Immature natural killer cell (primary cell): ENCODE results near the gene MRPS31. TPM values are rescaled to one million over a fixed set of nuclear protein-coding genes. Genes with fewer than 3 reads are reported as not detected.

Experiments used
- DNase-seq, 3 donors: peaks; one replicate each; pipeline ENCODE4 v3.0.0; 2022; ENCODE audit warnings: mixed read lengths in 1 of 3
- H3K27ac Mint-ChIP-seq, 6 donors: one replicate each; pipeline ENCODE4 v1.8.0; 2020; ENCODE audit warnings: mixed read lengths in 6 of 6, mild to moderate bottlenecking in 5 of 6, inconsistent platforms in 4 of 6, moderate library complexity in 3 of 6
- H3K27me3 Mint-ChIP-seq, 3 donors: one replicate each; pipeline ENCODE4 v1.8.0; 2020 to 2021; ENCODE audit warnings: low read depth in 3 of 3, mild to moderate bottlenecking in 3 of 3, mixed read lengths in 3 of 3, moderate library complexity in 3 of 3, inconsistent platforms in 1 of 3
- H3K36me3 Mint-ChIP-seq, 3 donors: one replicate each; pipeline ENCODE4 v1.8.0; 2020; ENCODE audit warnings: mixed read lengths in 3 of 3, inconsistent platforms in 2 of 3, mild to moderate bottlenecking in 2 of 3
- H3K4me1 Mint-ChIP-seq, 2 donors: one replicate each; pipeline ENCODE4 v1.8.0; 2020; ENCODE audit warnings: inconsistent platforms in 2 of 2, mild to moderate bottlenecking in 2 of 2, mixed read lengths in 2 of 2, moderate library complexity in 1 of 2
- H3K4me3 Mint-ChIP-seq, 5 donors: one replicate each; pipeline ENCODE4 v1.8.0; 2020; ENCODE audit warnings: mild to moderate bottlenecking in 5 of 5, mixed read lengths in 5 of 5, inconsistent platforms in 3 of 5, moderate library complexity in 3 of 5
- H3K9me3 Mint-ChIP-seq, 6 donors: one replicate each; pipeline ENCODE4 v1.8.0; 2020; ENCODE audit warnings: mild to moderate bottlenecking in 6 of 6, mixed read lengths in 6 of 6, inconsistent platforms in 4 of 6, moderate library complexity in 3 of 6
- polyA plus RNA-seq, 3 donors: library from polyadenylated mRNA; unstranded; fragments of 300-500 nt; fragmentation: Illumina TruSeq; gene quantifications; one replicate each; pipeline ENCODE4 v1.2.3, GENCODE V29; 2021

Gene MRPS31
- 10 to 100 TPM; 30.9 to 38.0 (median 33.4) TPM for polyA plus RNA-seq

GRCh38 chr13:40770934-40771618 lies at the start of gene MRPS31:
Gene MRPS31, minus strand, starts transcription at chr13:40771190. Its CDS starts 54 bp downstream, at chr13:40771136.
- H3K36me3 Mint-ChIP-seq: no peaks in the 10 kb centered on the region
- H3K4me1 Mint-ChIP-seq: peaks cover 32% of the 10 kb centered on the region in 2 donors
- peaks cover 1 to 8% (median 7%) of the 10 kb centered on the region in 3 donors for H3K27me3 Mint-ChIP-seq
- DNase-seq: peak; percentile 91 to 93 (median 92)
- peak within 1 kb of the TSS; percentile 98 to 99 (median 99) for H3K4me3 Mint-ChIP-seq
- no peaks in the 10 kb centered on the region for H3K9me3 Mint-ChIP-seq
- peak within 1 kb of the TSS; percentile 94 to 99 (median 98) for H3K27ac Mint-ChIP-seq

- H3K4me1 Mint-ChIP-seq: no peaks in the 10 kb centered on the region
- no peak for DNase-seq
- H3K36me3 Mint-ChIP-seq: peaks cover 6 to 15% (median 13%) of the 10 kb centered on the region in 3 donors
- H3K27ac Mint-ChIP-seq: no peak overlapping the region
- H3K9me3 Mint-ChIP-seq: peaks cover 0 to 6% (median 0%) of the 10 kb centered on the region in 6 donors
- H3K27me3 Mint-ChIP-seq: no peaks in the 10 kb centered on the region
- no peak overlapping the region for H3K4me3 Mint-ChIP-seq
These were observed 48.9 kb upstream of the MRPS31 start for GRCh38 chr13:40819797-40820315.

- Mint-ChIP-seq H3K36me3 (peaks cover 7 to 18% (median 16%) of the 10 kb centered on the region in 3 donors), H3K4me3 (no peak overlapping the region), H3K4me1 (no peaks in the 10 kb centered on the region), H3K9me3 (peaks cover 0 to 7% (median 0%) of the 10 kb centered on the region in 6 donors), H3K27ac (no peak overlapping the region), H3K27me3 (no peaks in the 10 kb centered on the region)
- no peak for DNase-seq
These were observed 47.9 kb upstream of the MRPS31 start for GRCh38 chr13:40818926-40819325.

- Mint-ChIP-seq H3K36me3 (peaks cover 8 to 30% (median 23%) of the 10 kb centered on the region in 3 donors), H3K9me3 (peaks cover 0 to 7% (median 0%) of the 10 kb centered on the region in 6 donors)
These were observed 43.8 kb upstream of the MRPS31 start for GRCh38 chr13:40814803-40815202.

GRCh38 chr13:40813667-40814454 lies 42.9 kb upstream of the MRPS31 start:
- peaks cover 0 to 7% (median 0%) of the 10 kb centered on the region in 6 donors for H3K9me3 Mint-ChIP-seq
- peak in 2 of 3 donors; percentile 19 to 20 for DNase-seq
- no peaks in the 10 kb centered on the region for H3K27me3 Mint-ChIP-seq
- no peaks in the 10 kb centered on the region for H3K4me1 Mint-ChIP-seq
- no peak overlapping the region for H3K4me3 Mint-ChIP-seq
- H3K27ac Mint-ChIP-seq: no peak overlapping the region
- peaks cover 14 to 33% (median 31%) of the 10 kb centered on the region in 3 donors for H3K36me3 Mint-ChIP-seq

More at GRCh38 chr13:40814803-40815202, 43.8 kb upstream of the MRPS31 start:
- DNase-seq: no peak
- H3K4me3 Mint-ChIP-seq: no peak overlapping the region
- H3K27ac Mint-ChIP-seq: no peak overlapping the region
- no peaks in the 10 kb centered on the region for H3K4me1 Mint-ChIP-seq
- H3K27me3 Mint-ChIP-seq: no peaks in the 10 kb centered on the region

- peaks cover 14 to 34% (median 34%) of the 10 kb centered on the region in 3 donors for H3K36me3 Mint-ChIP-seq
These were observed 41.9 kb upstream of the MRPS31 start for GRCh38 chr13:40812724-40813445.

GRCh38 chr13:40812102-40812501 lies 41.1 kb upstream of the MRPS31 start:
- H3K36me3 Mint-ChIP-seq: peaks cover 14 to 40% (median 40%) of the 10 kb centered on the region in 3 donors
- H3K27me3 Mint-ChIP-seq: no peaks in the 10 kb centered on the region
- peaks cover 0 to 7% (median 0%) of the 10 kb centered on the region in 6 donors for H3K9me3 Mint-ChIP-seq
- no peak overlapping the region for H3K4me3 Mint-ChIP-seq
- H3K27ac Mint-ChIP-seq: peak overlapping the region in 1 of 6 donors; percentile 68
- no peak for DNase-seq
- peaks cover 0 to 1% of the 10 kb centered on the region in 2 donors for H3K4me1 Mint-ChIP-seq

More at GRCh38 chr13:40812724-40813445, 41.9 kb upstream of the MRPS31 start:
- H3K4me3 Mint-ChIP-seq: no peak overlapping the region
- peaks cover 0 to 7% (median 0%) of the 10 kb centered on the region in 6 donors for H3K9me3 Mint-ChIP-seq
- peak overlapping the region in 1 of 6 donors; percentile 73 for H3K27ac Mint-ChIP-seq
- H3K4me1 Mint-ChIP-seq: no peaks in the 10 kb centered on the region
- DNase-seq: no peak
- H3K27me3 Mint-ChIP-seq: no peaks in the 10 kb centered on the region

GRCh38 chr13:40809471-40809870 lies 38.5 kb upstream of the MRPS31 start:
- Mint-ChIP-seq H3K27me3 (no peaks in the 10 kb centered on the region), H3K4me3 (no peak overlapping the region), H3K9me3 (no peaks in the 10 kb centered on the region), H3K36me3 (peaks cover 15 to 45% (median 39%) of the 10 kb centered on the region in 3 donors), H3K4me1 (peaks cover 0 to 2% of the 10 kb centered on the region in 2 donors), H3K27ac (no peak overlapping the region)
- DNase-seq: no peak

GRCh38 chr13:40806241-40806640 lies 35.3 kb upstream of the MRPS31 start:
- DNase-seq: no peak
- peaks cover 0 to 2% of the 10 kb centered on the region in 2 donors for H3K4me1 Mint-ChIP-seq
- H3K4me3 Mint-ChIP-seq: no peak overlapping the region
- H3K36me3 Mint-ChIP-seq: peaks cover 20 to 44% (median 27%) of the 10 kb centered on the region in 3 donors
- H3K27me3 Mint-ChIP-seq: no peaks in the 10 kb centered on the region
- H3K9me3 Mint-ChIP-seq: no peaks in the 10 kb centered on the region
- H3K27ac Mint-ChIP-seq: no peak overlapping the region

- H3K4me3 Mint-ChIP-seq: no peak overlapping the region
- no peak overlapping the region for H3K27ac Mint-ChIP-seq
- H3K36me3 Mint-ChIP-seq: peaks cover 19 to 58% (median 29%) of the 10 kb centered on the region in 3 donors
- H3K27me3 Mint-ChIP-seq: no peaks in the 10 kb centered on the region
- peaks cover 8 to 10% of the 10 kb centered on the region in 2 donors for H3K4me1 Mint-ChIP-seq
- no peaks in the 10 kb centered on the region for H3K9me3 Mint-ChIP-seq
- DNase-seq: no peak
These were observed 32.3 kb upstream of the MRPS31 start for GRCh38 chr13:40803316-40803715.

- Mint-ChIP-seq H3K36me3 (peaks cover 16 to 44% (median 19%) of the 10 kb centered on the region in 3 donors), H3K9me3 (no peaks in the 10 kb centered on the region), H3K4me1 (peaks cover 14 to 15% of the 10 kb centered on the region in 2 donors), H3K27ac (peak overlapping the region in 2 of 6 donors; percentile 11 to 26), H3K4me3 (no peak overlapping the region), H3K27me3 (no peaks in the 10 kb centered on the region)
- DNase-seq: no peak
These were observed 30.5 kb upstream of the MRPS31 start for GRCh38 chr13:40801255-40802217.

- H3K27me3 Mint-ChIP-seq: no peaks in the 10 kb centered on the region
- H3K27ac Mint-ChIP-seq: peak overlapping the region in 3 of 6 donors; percentile 8 to 68 (median 28)
- no peaks in the 10 kb centered on the region for H3K9me3 Mint-ChIP-seq
- H3K4me3 Mint-ChIP-seq: no peak overlapping the region
- DNase-seq: no peak
- peaks cover 10 to 35% (median 17%) of the 10 kb centered on the region in 3 donors for H3K36me3 Mint-ChIP-seq
- peaks cover 16 to 18% of the 10 kb centered on the region in 2 donors for H3K4me1 Mint-ChIP-seq
These were observed 29.6 kb upstream of the MRPS31 start for GRCh38 chr13:40800559-40800958.
